IPS DF 4.7 (cell line): ENCODE measurements around the gene BICRA.
"Not testable (repeated sequence)": the region's sequence is repeated elsewhere in the genome, so short reads cannot be mapped to it uniquely, and the experiment has no call there.

ENCODE experiments used
- DNase-seq: peaks from one replicate; pipeline ENCODE4 v3.0.0-alpha.2; 2013; ENCODE audit warnings: low spot score; ENCODE audit errors: extremely low read depth

Gene BICRA

DNA sequence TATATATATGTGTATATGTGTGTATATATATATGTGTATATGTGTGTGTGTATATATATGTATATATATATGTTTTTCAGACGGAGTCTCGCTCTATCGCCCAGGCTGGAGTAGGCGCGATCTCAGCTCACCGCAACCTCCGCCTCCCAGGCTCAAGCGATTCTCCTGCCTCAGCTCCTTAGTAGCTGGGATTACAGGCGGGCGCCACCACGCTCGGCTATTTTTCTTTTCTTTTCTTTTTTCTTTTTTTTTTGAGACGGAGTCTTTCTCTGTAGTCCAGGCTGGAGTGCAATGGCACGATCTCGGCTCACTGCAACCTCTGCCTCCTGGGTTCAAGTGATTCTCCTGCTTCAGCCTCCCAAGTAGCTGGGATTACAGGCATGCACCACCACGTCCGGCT, 137.2 kb downstream of the BICRA start:
- not testable (repeated sequence) for DNase-seq

DNA sequence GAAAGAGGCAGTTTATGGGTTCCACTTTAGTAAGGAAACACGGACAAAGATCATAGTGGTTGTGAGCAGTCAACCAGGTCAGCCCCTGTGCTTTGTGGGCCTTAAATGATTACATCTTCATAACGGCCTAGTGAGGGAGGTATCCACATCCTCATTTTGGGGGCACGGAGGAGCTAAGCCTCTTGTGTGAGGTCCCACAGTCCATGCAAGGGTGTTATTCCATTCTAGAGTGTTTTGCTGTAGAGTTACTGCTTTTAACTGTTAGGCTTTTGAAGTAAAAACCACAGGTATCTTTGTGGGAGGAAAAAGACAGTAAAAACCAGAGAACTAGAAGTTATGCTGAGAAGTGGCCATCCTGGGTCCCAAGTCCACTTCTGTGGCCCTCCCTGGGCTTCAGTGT, 140.4 kb downstream of the BICRA start:
- DNase-seq: no peak

DNA sequence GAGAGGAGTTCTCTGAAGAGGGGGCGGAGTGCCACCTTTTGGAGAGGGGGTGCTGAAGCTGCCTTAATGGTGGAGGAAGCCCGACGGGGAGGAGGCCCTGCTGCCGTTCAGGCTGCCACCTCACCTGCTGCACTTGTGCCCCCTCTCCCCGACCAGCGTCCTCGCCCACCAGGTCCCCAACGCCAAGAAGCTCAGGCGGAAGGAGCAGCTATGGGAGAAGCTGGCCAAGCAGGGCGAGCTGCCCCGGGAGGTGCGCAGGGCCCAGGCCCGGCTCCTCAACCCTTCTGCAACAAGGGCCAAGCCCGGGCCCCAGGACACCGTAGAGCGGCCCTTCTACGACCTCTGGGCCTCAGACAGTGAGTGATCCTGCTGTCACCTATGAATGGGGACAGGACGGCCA, 141.8 kb downstream of the BICRA start:
- no peak for DNase-seq

DNA sequence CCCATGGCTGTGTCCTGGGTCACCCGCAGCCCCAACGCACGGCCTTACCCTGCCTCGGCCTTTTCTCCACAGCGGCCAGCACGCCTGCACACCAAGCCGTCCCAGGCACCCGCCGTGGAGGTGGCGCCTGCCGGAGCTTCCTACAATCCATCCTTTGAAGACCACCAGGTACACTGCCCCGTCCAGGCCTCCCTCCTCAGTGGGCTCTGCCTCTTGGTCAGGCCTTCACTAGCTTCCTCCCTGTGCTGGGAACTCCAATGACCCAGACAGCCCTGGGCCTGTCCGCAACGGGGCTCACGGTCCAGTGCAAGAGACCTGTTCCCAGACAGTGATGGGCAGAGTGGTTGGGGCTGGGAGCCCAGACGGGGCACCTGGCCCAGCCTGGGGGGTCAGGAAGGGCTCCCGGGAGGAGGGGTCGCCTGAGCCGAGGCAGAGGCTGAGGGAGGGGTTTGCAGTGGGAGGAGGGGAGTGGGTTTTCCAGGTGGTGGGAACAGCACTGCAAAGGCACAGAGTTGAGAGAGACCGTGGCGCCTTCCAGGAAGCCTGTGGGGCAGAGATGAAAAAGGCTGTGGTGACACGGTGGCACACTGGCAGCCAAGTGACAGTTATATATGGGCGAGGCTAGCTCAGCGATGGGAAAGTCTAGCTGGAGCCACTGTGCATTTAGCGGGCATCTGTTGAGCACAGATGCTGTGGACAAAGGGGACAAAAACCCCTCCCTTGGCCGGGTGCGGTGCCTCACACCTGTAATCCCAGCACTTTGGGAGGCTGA, 143.7 kb downstream of the BICRA start:
- DNase-seq: no peak
